GM23248 (cell line): ENCODE results near the gene MINK1. TPM values are rescaled to one million over a fixed set of nuclear protein-coding genes. Genes with fewer than 3 reads are reported as not detected.

ENCODE experiments used
- DNase-seq: peaks from one replicate; pipeline ENCODE4 v3.0.0-alpha.2; 2015
- H2AFZ ChIP-seq: fragments of 200-600 bp; sonication (generic); 2 replicates; pipeline ENCODE4 v1.6.1; 2016; ENCODE audit warnings: antibody characterized with exemption
- H3F3A ChIP-seq: fragments of 200-600 bp; sonication (generic); 2 replicates; pipeline ENCODE4 v1.6.1; 2016; ENCODE audit warnings: mild to moderate bottlenecking, antibody characterized with exemption, mixed run types; ENCODE audit not compliant: insufficient read depth
- H3K27ac ChIP-seq: fragments of 200-600 bp; sonication (generic); 2 replicates; pipeline ENCODE4 v1.5.1; 2016; ENCODE audit warnings: mild to moderate bottlenecking
- H3K27me3 ChIP-seq: fragments of 200-600 bp; sonication (generic); replicated peaks from 2 replicates; pipeline ENCODE4 v1.6.1; 2016; ENCODE audit warnings: mild to moderate bottlenecking; ENCODE audit not compliant: insufficient read depth
- H3K36me3 ChIP-seq: fragments of 200-600 bp; sonication (generic); 2 replicates; pipeline ENCODE4 v1.6.1; 2016; ENCODE audit warnings: low read depth, mild to moderate bottlenecking
- H3K4me1 ChIP-seq: fragments of 200-600 bp; sonication (generic); 2 replicates; pipeline ENCODE4 v1.6.1; 2016; ENCODE audit warnings: mild to moderate bottlenecking; ENCODE audit not compliant: insufficient read depth
- H3K4me2 ChIP-seq: fragments of 200-600 bp; sonication (generic); one replicate; pipeline ENCODE4 v1.6.1; 2016; ENCODE audit warnings: mild to moderate bottlenecking; ENCODE audit not compliant: unreplicated experiment
- H3K4me3 ChIP-seq: fragments of 200-600 bp; sonication (generic); 2 replicates; pipeline ENCODE4 v1.5.1; 2016; ENCODE audit warnings: mild to moderate bottlenecking
- H3K79me2 ChIP-seq: fragments of 200-600 bp; sonication (generic); 2 replicates; pipeline ENCODE4 v1.6.1; 2016; ENCODE audit warnings: mild to moderate bottlenecking; ENCODE audit not compliant: insufficient read depth
- H3K9ac ChIP-seq: fragments of 200-600 bp; sonication (generic); 2 replicates; pipeline ENCODE4 v1.6.1; 2016; ENCODE audit warnings: mild to moderate bottlenecking
- H3K9me2 ChIP-seq: fragments of 200-600 bp; sonication (generic); 2 replicates; pipeline ENCODE4 v1.6.1; 2016; ENCODE audit warnings: mixed run types, mild to moderate bottlenecking, moderate library complexity; ENCODE audit not compliant: insufficient read depth
- H3K9me3 ChIP-seq: fragments of 200-600 bp; sonication (generic); one replicate; pipeline ENCODE4 v1.6.1; 2017; ENCODE audit warnings: low read depth
- H4K20me1 ChIP-seq: fragments of 200-600 bp; sonication (generic); 2 replicates; pipeline ENCODE4 v1.6.0; 2016; ENCODE audit not compliant: insufficient read depth
- EZH2 ChIP-seq: fragments of 200-600 bp; sonication (generic); IDR thresholded peaks from 2 replicates; pipeline ENCODE4 v1.6.1; 2018; ENCODE audit warnings: antibody characterized with exemption, mild to moderate bottlenecking; ENCODE audit not compliant: insufficient read depth, poor library complexity, severe bottlenecking
- EZH2phosphoT487 ChIP-seq: fragments of 200-600 bp; sonication (generic); IDR thresholded peaks from 2 replicates; pipeline ENCODE4 v1.6.1; 2018; ENCODE audit warnings: antibody characterized with exemption, moderate library complexity, mild to moderate bottlenecking, low read depth; ENCODE audit not compliant: insufficient read depth
- WGBS, 2 experiments: methylation state at CpG; one replicate each; pipeline ENCODE4 v1.1.6; 2015 to 2017; ENCODE audit warnings: low lambda C conversion rate in 2 of 2, low coverage in 1 of 2; ENCODE audit errors: missing lambda C conversion rate in 2 of 2; 5-methylcytosine and 5-hydroxymethylcytosine counted together
- in situ Hi-C: fragments of 300-500 bp; cut with MboI; formaldehyde crosslinking; loops from 2 replicates; pipeline ENCODE4 v1.15.0; 2020
- polyA plus RNA-seq: library from polyadenylated mRNA; unstranded; fragments of >200 nt; fragmentation: Nextera tagmentation; extraction: Ambion mirVana; gene quantifications from 2 replicates; pipeline ENCODE4 v1.2.1, GENCODE V29; 2016
- total RNA-seq: library from RNA; depleted of rRNA; stranded (reverse); fragments of >200 nt; shearing (Covaris generic); gene quantifications from 2 replicates; pipeline ENCODE4 v1.2.3, GENCODE V29; 2014

MINK1 gene
- total and polyA plus RNA-seq, 2 experiments from 2014 or later = 21.0 to 34.5 TPM

- Histone ChIP-seq H3K9me3 (no peaks in the 10 kb centered on the region), H4K20me1 (no peaks in the 10 kb centered on the region), H3K9ac (no peak overlapping the region; the same call in 1 of the 2 replicates), H3K4me3 (no peak overlapping the region), H3K9me2 (no peaks in the 10 kb centered on the region), H3K27me3 (no peaks in the 10 kb centered on the region), H3K36me3 (no peaks in the 10 kb centered on the region), H3K4me1 (peaks cover 14% of the 10 kb centered on the region; the same call in 1 of the 2 replicates), H2AFZ (no peak overlapping the region), H3F3A (peaks cover 20% of the 10 kb centered on the region), H3K4me2 (no peak overlapping the region), H3K79me2 (peaks cover 38% of the 10 kb centered on the region), H3K27ac (no peak overlapping the region)
- no peak for TF ChIP-seq EZH2
- TF ChIP-seq EZH2phosphoT487 = no peak
- DNase-seq = no peak
- in situ Hi-C loops = no loop called here
- 96% methylated on average over 16 of the region's 16 CpGs for WGBS, 2 experiments
These were observed 104.4 kb downstream of the MINK1 start for GRCh38 chr17:4937553-4937952.

- WGBS, 2 experiments = 80 to 81% methylated on average over 11 of the region's 11 CpGs
- H3K9me3 ChIP-seq = no peaks in the 10 kb centered on the region
- no peak overlapping the region for H2AFZ ChIP-seq
- H3K4me3 ChIP-seq = peak overlapping the region; percentile 94; the same call in 1 of the 2 replicates
- H3K4me1 ChIP-seq = peaks cover 14% of the 10 kb centered on the region; the same call in 1 of the 2 replicates
- H3F3A ChIP-seq = peaks cover 23% of the 10 kb centered on the region
- H3K9me2 ChIP-seq = no peaks in the 10 kb centered on the region
- H3K79me2 ChIP-seq = peaks cover 43% of the 10 kb centered on the region
- peak overlapping the region; percentile 94 for H3K9ac ChIP-seq
- H4K20me1 ChIP-seq = no peaks in the 10 kb centered on the region
- in situ Hi-C loops = no loop called here
- H3K27ac ChIP-seq = no peak overlapping the region
- H3K4me2 ChIP-seq = no peak overlapping the region
- TF ChIP-seq EZH2phosphoT487 (no peak), EZH2 (no peak)
- DNase-seq = no peak
- no peaks in the 10 kb centered on the region for H3K27me3 ChIP-seq
- H3K36me3 ChIP-seq = no peaks in the 10 kb centered on the region
These were observed 104.9 kb downstream of the MINK1 start for GRCh38 chr17:4938069-4938491.

GRCh38 chr17:4938688-4939545 is 105.8 kb downstream of the MINK1 start:
- WGBS, 2 experiments = 46 to 48% methylated on average over 19 of the region's 19 CpGs
- peak overlapping the region; percentile 94 for H3K9ac ChIP-seq
- H3K4me1 ChIP-seq = peaks cover 14% of the 10 kb centered on the region; the same call in 1 of the 2 replicates
- no peaks in the 10 kb centered on the region for H3K9me2 ChIP-seq
- no peak for DNase-seq
- H4K20me1 ChIP-seq = no peaks in the 10 kb centered on the region
- in situ Hi-C loops = no loop called here
- no peaks in the 10 kb centered on the region for H3K27me3 ChIP-seq
- H3K79me2 ChIP-seq = peaks cover 51% of the 10 kb centered on the region
- no peaks in the 10 kb centered on the region for H3K36me3 ChIP-seq
- H3K27ac ChIP-seq = peak overlapping the region; percentile 80
- peaks cover 31% of the 10 kb centered on the region for H3F3A ChIP-seq
- TF ChIP-seq EZH2 (no peak), EZH2phosphoT487 (no peak)
- peak overlapping the region; percentile 81 for H2AFZ ChIP-seq
- peak overlapping the region; percentile 92 for H3K4me2 ChIP-seq
- H3K4me3 ChIP-seq = peak overlapping the region; percentile 94
- H3K9me3 ChIP-seq = no peaks in the 10 kb centered on the region

GRCh38 chr17:4939546-4939795 is 106.3 kb downstream of the MINK1 start:
- Histone ChIP-seq H3K9me3 (no peaks in the 10 kb centered on the region), H3K27ac (peak overlapping the region; percentile 80), H3K9ac (peak overlapping the region; percentile 94), H3K4me3 (peak overlapping the region; percentile 94), H3K4me2 (peak overlapping the region; percentile 92), H3K4me1 (peaks cover 17% of the 10 kb centered on the region), H3K36me3 (no peaks in the 10 kb centered on the region), H3K27me3 (no peaks in the 10 kb centered on the region), H3F3A (peaks cover 36% of the 10 kb centered on the region), H4K20me1 (0 out of 2 replicates have a peak, but pooled peaks cover 1% of the 10 kb centered on the region), H3K79me2 (peaks cover 57% of the 10 kb centered on the region), H3K9me2 (no peaks in the 10 kb centered on the region), H2AFZ (peak overlapping the region; percentile 81)
- DNase-seq = peak; percentile 55
- 1 to 3% methylated on average over 15 to 16 of the region's 16 CpGs for WGBS, 2 experiments
- in situ Hi-C loops = no loop called here
- TF ChIP-seq EZH2phosphoT487 (no peak), EZH2 (no peak)
